Neural crest cell (in vitro differentiated cells): ENCODE measurements around the gene NPR1. TPM values are rescaled to one million over a fixed set of nuclear protein-coding genes. Genes with fewer than 3 reads are reported as not detected.
"Not testable (repeated sequence)": the region's sequence is repeated elsewhere in the genome, so short reads cannot be mapped to it uniquely, and the experiment has no call there.

Source experiments
- DNase-seq: peaks from one replicate; pipeline ENCODE4 v3.0.0; 2021; ENCODE audit warnings: low read depth, mixed read lengths, low spot score
- H3K27ac Mint-ChIP-seq: one replicate; pipeline ENCODE4 v1.8.0; 2021; ENCODE audit warnings: mild to moderate bottlenecking, mixed read lengths; ENCODE audit not compliant: unreplicated experiment
- H3K27me3 Mint-ChIP-seq: 2 replicates; pipeline ENCODE4 v1.8.0; 2021; ENCODE audit warnings: low read depth, mild to moderate bottlenecking, mixed read lengths
- H3K36me3 Mint-ChIP-seq: 2 replicates; pipeline ENCODE4 v1.8.0; 2021; ENCODE audit warnings: low read depth, mild to moderate bottlenecking, mixed read lengths
- H3K4me1 Mint-ChIP-seq: 2 replicates; pipeline ENCODE4 v1.8.0; 2021; ENCODE audit warnings: mixed read lengths
- H3K4me3 Mint-ChIP-seq: one replicate; pipeline ENCODE4 v1.8.0; 2021; ENCODE audit warnings: mild to moderate bottlenecking, mixed read lengths
- H3K9me3 Mint-ChIP-seq: 2 replicates; pipeline ENCODE4 v1.8.0; 2021; ENCODE audit warnings: mixed read lengths
- total RNA-seq: library from RNA; stranded (reverse); gene quantifications from 2 replicates; pipeline ENCODE4 v1.2.1, GENCODE V29; 2021
- TF ChIP-seq, protein P1 (sequence below): fragments of 200-600 bp; sonication (generic); conservative IDR thresholded peaks from 2 replicates; pipeline ENCODE4 v1.5.0; 2021; ENCODE audit warnings: antibody characterized with exemption, mild to moderate bottlenecking

The NPR1 gene
- total RNA-seq, 1 donor from 2014 or later, result 0.93 TPM

DNA sequence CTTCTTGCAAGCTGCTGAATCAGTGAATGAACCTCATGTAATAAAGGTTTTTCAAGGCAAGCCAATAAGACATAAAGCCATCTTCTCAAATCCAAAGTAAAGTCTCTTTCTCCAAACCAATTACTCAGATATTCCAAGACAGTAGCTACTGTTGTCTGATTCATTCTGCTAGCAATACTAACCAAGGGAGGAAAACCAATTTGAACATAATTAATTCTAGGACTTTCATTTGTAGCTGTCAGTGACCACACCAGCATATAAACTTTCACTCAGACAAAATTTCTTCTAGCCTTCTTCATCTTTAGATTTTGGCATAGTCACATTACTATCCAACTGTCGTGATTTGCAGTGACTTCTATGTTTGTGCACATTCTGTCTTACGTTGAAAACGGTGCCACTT lies 38.8 kb downstream of the NPR1 start:
- H3K4me1 Mint-ChIP-seq, result no peaks in the 10 kb centered on the region
- H3K4me3 Mint-ChIP-seq, result no peak overlapping the region
- no peaks in the 10 kb centered on the region for H3K27me3 Mint-ChIP-seq
- no peak overlapping the region for H3K27ac Mint-ChIP-seq
- no peaks in the 10 kb centered on the region for H3K36me3 Mint-ChIP-seq
- TF ChIP-seq, protein P1, sequence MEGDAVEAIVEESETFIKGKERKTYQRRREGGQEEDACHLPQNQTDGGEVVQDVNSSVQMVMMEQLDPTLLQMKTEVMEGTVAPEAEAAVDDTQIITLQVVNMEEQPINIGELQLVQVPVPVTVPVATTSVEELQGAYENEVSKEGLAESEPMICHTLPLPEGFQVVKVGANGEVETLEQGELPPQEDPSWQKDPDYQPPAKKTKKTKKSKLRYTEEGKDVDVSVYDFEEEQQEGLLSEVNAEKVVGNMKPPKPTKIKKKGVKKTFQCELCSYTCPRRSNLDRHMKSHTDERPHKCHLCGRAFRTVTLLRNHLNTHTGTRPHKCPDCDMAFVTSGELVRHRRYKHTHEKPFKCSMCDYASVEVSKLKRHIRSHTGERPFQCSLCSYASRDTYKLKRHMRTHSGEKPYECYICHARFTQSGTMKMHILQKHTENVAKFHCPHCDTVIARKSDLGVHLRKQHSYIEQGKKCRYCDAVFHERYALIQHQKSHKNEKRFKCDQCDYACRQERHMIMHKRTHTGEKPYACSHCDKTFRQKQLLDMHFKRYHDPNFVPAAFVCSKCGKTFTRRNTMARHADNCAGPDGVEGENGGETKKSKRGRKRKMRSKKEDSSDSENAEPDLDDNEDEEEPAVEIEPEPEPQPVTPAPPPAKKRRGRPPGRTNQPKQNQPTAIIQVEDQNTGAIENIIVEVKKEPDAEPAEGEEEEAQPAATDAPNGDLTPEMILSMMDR, result no peak
- H3K9me3 Mint-ChIP-seq, result no peaks in the 10 kb centered on the region
- no peak for DNase-seq

DNA sequence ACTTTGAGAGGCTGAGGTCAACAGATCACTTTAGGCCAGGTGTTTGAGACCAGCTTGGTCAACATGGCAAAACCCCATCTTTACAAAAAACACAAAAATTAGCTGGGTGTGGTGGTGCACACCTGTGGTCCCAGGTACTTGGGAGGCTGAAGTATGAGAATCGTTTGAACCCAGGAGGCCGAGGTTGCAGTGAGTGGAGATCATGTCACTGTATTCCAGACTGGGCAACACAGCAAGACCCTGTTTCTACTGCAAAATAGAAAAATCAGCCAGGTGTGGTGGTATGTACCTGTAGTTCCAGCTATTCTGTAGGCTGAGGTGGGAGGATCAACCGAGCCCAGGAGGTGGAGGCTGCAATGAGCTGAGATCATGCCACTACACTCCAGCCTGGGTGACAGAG lies 45.2 kb downstream of the NPR1 start:
- Mint-ChIP-seq H3K27me3 (no peaks in the 10 kb centered on the region), H3K27ac (no peak overlapping the region), H3K4me3 (no peak overlapping the region), H3K9me3 (no peaks in the 10 kb centered on the region), H3K4me1 (peaks cover 5% of the 10 kb centered on the region), H3K36me3 (no peaks in the 10 kb centered on the region)
- DNase-seq, result no peak
- TF ChIP-seq, protein P1, result no peak

DNA sequence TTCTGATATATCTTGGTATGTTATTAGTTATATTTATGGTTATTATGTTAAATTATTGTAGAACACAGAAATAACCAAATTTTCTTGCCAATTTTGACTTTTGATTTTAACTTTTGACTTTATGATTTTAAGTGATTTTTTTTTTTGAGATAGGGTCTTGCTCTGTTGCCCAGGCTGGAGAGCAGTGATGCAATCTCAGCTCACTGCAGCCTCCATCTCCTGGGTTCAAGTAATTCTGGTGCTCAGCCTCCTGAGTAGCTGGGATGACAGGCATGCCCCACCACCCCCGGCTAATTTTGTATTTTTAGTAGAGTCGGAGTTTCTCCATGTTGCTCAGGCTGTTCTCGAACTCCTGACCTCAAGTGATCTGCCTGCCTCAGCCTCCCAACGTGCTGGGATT lies 46.1 kb downstream of the NPR1 start:
- peaks cover 15% of the 10 kb centered on the region for H3K4me1 Mint-ChIP-seq
- not testable (repeated sequence) for H3K36me3 Mint-ChIP-seq, H3K4me3 Mint-ChIP-seq, DNase-seq, H3K27me3 Mint-ChIP-seq, H3K9me3 Mint-ChIP-seq, H3K27ac Mint-ChIP-seq

DNA sequence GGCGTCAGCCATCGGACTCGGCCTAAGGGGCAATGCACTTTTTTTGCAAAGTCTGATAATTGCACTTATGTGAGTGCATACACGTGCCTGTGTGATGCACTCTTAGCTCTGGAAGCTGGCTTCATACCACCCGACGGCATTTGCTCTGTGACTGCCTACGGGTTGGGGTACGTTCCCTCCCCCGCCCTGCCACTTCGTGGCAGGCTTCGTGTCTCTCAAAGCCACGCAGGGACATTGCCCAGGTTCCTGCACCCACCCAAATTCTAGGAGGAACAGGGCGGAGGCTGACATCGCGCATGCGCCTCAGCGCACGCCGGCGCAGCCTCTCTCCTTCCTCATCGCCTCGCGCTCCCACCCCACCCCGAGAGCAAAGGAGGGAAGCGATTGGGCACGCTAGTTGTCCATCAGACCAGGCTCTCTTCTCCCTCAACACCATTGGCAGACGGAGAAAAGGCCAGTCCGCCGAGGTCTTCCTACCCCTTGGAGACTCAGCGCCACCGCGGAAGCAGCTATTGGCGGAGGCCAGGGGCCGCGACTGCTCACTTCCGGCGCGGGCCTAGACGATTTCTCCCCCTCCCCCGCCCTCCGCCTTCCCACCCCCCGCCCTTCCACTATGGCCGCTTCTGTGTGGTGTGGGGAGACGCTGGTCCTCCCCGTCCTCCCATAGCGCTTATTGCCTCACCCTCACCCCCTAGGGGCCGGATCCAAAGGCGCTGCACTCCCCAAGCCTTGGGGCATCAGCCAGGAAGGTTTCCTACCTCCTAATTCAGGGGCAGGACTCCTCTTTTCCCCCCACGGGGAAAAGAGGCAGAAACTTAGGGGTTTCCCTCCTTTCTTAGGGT lies 49.2 kb downstream of the NPR1 start, which contains the start of gene INTS3:
INTS3 (plus strand) TSS at position 588 of the 842 bp plus-strand sequence. CDS start 585 bp downstream, outside the sequence.
- H3K4me1 Mint-ChIP-seq, result peaks cover 32% of the 10 kb centered on the region
- peak; percentile 98 for DNase-seq
- peak within 1 kb of the TSS; percentile 90 for H3K4me3 Mint-ChIP-seq
- no peaks in the 10 kb centered on the region for H3K27me3 Mint-ChIP-seq
- H3K36me3 Mint-ChIP-seq, result peaks cover 5% of the 10 kb centered on the region
- TF ChIP-seq, protein P1, result no peak
- H3K27ac Mint-ChIP-seq, result peak within 1 kb of the TSS; percentile 98
- H3K9me3 Mint-ChIP-seq, result no peaks in the 10 kb centered on the region

DNA sequence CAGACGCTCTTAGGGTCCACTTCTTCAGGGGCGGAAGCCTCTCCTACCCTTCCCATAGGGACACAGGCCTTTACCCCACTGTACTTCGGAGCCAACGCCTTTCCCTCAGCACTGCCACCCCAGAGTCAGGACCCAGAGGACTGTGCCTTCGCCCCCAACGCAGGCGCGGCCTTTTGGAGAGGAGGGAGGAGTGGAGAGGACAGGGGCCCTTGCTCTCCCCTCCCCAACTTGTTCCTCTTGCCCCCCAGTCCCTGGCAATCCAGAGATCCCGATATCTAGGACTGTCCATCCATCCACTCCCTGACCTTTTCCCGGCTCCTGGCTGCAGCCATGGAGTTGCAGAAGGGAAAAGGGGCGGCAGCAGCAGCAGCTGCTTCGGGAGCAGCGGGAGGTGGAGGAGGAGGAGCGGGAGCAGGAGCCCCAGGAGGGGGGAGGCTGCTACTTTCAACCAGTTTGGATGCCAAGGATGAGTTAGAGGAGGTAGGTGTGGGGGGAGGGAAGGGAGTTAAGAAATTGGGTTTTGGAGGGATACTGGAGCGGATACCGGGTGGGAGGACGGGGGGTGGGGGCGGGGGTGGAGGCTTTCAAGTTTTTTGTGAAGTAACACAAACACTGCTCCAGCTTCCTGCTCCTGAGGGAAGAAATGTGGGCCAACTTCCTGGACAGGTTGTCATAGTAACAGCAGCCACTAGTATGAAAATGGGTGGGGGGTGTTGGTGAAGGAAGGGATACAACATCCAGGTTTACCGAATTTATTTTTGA lies 50.0 kb downstream of the NPR1 start:
- Mint-ChIP-seq H3K4me1 (peaks cover 32% of the 10 kb centered on the region), H3K27ac (peak overlapping the region; percentile 98)

More for the DNA sequence above, 50.0 kb downstream of the NPR1 start:
- no peaks in the 10 kb centered on the region for H3K27me3 Mint-ChIP-seq
- H3K9me3 Mint-ChIP-seq, result no peaks in the 10 kb centered on the region
- peak overlapping the region; percentile 90 for H3K4me3 Mint-ChIP-seq
- DNase-seq, result peak; percentile 26
- peaks cover 5% of the 10 kb centered on the region for H3K36me3 Mint-ChIP-seq
- TF ChIP-seq, protein P1, result no peak
